Measurements from ENCODE around the gene IRS2.

The IRS2 gene

DNA sequence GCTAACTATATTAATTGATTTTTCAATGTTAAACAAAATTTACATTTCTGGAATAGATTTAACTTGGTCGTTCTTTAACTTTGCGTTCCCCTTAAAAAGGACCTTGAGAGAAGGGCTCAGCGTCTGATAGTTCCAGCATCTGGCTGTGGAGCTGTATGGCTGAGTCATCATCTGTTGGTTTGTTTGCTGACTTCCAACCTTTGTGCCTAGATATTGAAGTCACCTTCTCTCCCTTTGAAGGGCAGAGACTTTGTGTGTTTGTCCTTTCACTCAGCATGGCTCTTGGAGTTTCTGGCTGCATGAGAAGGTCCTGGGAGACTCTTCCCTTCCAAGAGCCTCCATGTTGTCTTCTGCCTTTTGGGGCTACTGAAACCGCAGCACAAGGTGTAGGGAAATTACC, 16.6 kb upstream of the IRS2 start:
- DNase-seq (ENCODE audit: low read depth) = no peak

DNA sequence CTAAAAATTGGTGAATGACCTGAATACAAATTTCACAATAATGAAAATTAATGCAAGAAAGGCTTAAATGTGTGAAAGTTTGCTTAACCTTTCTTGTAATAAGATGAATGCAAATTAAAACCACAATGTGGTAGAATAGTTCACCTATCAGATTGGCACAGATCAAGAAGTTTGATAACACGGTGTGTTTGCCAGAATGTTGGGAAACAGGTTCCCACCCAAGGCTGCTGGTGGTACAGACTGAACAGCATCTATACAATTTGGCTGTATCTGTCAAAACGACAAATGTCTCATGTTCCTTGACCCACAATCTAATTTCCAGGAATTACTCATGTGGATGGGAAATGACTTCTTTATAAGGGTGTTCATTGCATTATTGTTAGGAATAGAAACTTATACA, 8.6 kb upstream of the IRS2 start:
- no peak for DNase-seq (ENCODE audit: low read depth)

DNA sequence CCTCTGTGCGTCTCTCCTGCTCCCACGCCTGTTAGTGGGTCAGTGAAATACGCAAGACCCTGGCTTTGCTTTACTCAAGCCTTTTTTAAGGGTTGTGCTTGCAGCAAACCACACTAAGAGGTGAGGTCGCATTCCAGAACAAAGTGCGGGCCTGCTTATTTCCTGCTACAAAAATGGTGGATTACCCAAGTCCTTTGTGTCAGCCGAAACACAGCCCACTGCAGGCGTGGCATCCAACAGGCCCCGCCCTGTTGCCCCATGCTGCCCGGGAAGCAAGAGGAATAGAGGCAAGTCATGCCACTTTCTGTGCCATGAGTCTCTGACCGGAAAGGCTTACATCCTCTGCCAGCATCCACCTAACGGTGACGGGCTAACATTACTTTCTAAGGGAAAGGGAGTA, 7.7 kb upstream of the IRS2 start:
- no peak for DNase-seq (ENCODE audit: low read depth)

DNA sequence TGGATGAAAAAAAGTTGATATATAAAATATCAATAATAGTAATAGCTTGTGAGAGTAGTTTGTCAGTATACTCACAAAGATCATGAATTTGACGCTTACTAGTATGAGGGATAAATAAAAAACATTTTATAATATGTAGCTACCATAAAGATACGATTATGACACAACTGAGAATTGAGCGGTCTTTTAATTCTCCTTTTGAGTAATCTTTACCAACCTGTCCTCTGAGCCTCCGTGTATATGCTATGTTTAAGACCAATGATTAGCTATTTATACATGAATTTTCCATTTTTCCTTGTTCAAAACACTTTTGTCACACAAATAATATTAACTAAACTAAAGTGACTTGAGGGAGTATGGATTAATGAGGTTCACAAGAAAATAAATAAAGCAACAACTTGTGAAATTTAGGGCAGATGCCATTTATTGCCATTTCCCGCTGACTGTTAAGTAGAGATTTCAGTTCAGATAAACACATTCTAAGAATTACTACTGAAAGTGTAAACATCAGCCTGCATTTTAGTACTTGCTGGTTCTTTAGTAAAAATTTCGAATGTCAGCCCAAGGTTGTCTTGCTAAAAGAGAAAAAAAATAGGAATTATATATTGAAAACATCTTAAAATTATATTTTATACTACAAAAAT, 6.2 kb upstream of the IRS2 start:
- DNase-seq (ENCODE audit: low read depth) = no peak

DNA sequence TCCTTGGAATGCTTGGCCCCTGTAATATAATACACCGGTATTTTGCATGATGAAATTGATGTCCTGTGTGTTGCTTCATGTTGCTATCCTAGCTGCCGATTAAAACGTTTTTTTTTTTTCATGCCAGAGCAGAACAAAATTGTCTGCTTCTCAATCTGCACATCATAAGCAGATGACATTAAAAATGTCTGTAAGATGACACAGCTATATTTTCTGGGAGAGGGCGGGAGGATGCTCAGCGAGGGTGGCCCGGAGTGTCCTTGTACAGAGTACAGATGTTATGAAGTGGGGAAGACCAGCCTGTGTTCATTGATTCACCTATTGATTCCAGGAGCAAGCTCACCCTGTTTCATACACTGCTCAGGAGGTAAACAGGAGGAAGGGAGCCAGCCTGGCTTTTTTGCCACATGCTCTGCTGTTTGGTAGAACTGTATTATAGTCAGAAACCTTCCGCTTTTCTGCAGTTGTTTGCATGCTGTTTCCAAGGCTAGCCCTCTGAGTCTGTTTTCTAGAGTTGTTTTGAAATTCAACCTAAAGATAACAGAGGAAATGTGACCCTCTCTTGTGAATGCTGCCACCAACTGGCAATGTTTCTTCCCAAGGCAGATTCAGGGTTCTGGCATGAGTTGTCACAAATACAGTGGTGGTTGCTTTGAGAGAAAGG, 4.7 kb upstream of the IRS2 start:
- DNase-seq (ENCODE audit: low read depth) = no peak

DNA sequence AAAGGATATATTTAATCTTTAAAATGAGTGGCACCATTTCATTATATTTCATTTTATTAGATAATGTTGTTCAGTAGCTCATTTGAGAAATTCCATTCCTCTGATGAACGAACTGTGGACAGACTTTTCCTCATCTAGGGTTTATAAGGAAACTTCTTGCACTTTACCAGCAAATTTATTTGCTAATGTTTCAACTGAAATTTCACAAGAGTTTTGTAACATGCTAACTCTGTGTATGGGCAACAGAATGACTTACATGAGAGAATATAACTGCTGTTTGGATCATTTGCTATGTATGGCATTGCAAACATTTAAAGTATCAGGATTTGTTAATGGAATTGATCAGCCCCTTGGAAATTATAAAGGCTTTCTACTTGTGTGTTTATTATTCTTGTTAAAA, 3.7 kb upstream of the IRS2 start:
- DNase-seq (ENCODE audit: low read depth) = no peak

DNA sequence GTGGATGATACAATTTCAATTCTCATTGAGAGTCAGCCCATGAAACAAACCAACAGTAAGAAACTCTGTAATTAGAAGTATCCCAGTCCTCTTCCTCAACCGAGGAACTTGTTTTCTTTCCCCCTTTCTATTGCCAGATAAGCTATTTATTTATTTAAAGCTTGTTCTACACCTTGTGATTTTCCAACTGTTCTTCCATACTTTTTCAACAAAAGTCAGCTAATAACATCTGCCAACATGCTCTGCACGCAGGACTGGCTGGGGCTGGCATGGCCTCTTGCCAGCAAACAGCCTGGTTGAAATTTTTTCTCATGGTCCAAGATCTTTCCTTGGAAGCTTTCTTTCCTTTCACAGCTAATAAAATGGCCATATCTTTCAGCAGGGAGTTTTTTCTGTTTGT, 2.9 kb upstream of the IRS2 start:
- no peak for DNase-seq (ENCODE audit: low read depth)

DNA sequence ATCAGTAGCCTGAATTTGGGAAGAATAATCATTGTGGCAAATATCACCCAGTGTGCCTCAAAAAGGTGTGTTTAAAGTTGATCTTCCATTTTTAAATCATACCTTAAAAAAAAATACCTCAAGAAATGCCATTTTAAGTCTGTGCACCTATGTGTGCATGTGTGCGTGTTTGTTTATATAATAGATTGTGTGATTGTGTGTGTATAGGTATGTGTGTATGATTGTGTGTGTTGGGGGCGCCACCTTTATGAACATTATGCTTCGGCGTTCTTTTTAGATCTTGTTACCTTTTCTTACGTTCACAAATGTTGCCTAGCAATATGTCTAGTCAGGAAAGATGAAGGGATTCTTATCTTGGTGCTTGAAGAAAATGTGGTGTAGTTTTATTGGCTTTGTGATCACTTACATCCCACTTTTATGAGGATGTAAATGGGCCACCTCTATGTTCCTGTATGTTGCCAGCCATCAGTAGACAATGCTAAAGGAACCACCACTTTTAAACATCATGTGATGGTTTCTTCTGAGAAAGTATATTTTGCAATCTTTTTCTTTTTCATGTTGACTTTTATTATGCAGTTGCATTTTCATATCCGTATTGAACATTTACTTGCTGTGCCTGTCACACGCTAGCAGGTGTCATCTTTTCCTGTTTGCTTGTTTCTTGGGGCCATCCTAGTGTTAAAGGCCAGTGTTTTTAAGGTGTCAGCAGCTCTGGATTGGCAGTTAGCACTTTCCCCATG, 2.2 kb upstream of the IRS2 start:
- no peak for DNase-seq (ENCODE audit: low read depth)

DNA sequence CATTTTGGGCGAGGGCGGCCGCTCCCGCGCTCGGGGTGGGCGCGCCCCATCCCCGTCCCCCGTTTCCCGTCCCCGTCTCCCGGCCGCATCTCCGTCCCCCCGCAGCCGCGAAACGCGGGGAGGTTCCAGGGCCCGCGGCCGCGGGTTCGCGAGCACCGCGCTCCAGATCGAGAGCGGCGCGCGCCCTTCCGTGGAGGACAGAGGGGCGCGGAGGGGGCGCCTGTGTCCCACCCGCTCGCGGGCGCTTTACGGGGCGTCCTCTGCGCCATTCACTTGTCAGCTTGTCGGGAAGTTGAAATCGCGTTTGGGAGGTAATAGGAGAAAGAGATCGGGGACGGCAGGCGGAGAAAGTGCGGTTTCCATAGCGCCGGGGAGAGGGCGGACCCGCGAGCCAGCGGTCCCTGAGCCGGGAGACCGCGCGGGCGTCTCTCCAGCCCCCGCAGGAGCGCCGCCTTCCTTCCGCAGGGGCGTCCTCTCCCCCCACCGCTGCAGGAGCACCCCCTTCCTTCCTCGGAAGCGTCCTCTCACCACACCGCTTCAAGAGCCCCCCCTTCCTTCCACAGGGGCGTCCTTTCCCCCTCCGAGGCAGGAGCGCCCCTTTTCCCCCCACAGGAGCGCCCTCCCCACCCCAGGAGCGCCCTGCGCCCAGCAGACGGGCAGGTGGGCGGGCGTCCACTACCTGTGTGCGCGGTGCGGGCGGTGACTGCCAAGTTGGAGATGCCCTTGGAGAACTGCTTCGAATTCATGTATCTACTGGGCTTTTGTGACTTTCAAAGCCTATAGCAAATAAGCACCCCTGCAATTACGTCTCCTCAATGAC, 962 bp upstream of the IRS2 start:
- no peak for DNase-seq (ENCODE audit: low read depth)

DNA sequence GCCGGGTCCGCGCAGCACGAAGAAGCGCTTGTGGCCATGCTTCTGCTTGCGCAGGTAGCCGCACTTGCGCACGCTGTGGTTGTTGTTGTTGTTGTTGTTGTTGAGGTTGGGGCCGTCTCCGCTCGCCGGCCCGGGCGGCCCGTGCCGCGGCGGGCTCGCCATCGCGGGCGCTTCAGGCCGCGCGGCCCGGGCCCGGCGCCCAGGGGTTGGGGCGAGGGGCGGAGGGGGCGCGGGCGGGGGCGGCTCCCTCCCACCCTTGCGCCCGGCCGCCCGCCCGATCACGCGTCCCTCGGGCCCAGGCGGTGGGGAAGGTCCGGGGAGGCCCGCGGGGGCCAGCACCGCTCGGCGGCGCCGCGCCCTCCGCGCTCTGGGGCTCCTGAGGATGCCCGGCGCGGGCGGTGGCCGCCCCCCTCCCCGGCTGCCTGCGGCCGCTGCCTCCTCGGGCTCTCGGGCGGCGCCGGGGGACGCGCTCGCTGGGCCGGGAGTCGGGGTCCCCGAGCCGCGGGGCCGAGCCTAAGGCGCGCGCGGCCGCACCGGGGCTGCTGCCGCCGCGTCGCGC, 412 bp downstream of the IRS2 start:
- no peak for DNase-seq (ENCODE audit: low read depth)

DNA sequence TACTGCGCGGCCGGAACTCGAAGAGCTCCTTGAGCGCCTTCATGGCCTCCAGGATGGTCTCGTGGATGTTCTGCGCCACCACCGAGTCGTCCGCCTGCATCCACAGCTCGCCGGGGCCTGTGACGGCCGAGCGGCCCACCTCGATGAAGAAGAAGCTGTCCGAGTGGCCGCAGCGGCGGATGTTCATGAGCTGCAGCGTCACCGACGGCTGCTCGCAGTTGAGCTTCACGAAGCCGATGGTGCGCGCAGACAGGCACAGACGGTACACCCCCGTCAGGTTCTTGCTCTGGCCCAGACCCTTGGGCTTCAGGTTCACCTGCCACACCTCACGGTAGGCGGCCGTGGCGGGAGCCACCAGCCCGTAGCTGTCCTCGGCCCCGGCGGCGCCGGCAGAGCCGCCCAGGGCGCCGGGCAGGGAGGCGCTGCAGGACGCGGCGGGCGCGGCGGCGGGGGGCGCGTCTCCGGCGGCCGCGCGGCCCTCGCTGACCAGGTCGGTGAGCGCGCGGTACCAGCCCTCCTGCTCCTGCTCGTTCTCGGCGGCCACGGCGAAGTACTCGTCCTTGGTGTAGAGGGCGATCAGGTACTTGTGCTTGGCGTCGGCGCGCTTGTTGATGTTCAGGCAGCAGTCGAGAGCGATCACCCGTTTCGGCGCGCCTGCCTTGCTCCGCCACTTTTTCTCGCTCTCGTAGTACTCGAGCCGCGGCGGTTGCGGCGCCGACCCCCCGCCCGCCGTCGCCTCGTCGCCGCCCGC, 1.1 kb downstream of the IRS2 start:
- peak; percentile 37 for DNase-seq (ENCODE audit: low read depth)

DNA sequence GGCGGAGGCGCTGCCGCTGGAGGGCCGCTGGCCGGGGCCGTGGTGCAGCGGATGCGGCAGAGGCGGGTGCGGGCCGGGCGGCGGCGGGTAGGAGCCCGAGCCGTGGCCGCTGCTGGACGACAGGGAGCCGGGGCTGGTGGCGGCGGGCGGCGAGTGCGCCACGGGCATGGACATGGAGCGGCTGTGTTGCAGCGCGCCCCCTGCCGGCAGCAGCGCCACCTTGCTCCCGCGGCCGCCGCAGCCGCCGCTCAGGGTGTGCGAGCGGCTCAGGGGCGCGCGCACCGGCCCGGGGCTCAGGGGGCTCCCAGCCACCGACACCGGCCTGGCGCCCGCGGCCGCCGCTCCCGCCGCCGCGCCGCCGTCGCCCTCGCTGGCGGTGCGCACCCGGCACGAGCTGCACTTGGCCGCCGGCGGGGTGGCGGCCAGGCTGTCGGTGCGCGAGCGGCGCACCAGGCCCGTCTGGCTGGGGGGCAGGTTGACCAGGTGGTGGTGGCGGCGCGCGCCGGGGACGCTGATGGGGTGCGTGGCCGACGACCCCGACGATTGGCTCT, 1.7 kb downstream of the IRS2 start:
- peak; percentile 70 for DNase-seq (ENCODE audit: low read depth)

DNA sequence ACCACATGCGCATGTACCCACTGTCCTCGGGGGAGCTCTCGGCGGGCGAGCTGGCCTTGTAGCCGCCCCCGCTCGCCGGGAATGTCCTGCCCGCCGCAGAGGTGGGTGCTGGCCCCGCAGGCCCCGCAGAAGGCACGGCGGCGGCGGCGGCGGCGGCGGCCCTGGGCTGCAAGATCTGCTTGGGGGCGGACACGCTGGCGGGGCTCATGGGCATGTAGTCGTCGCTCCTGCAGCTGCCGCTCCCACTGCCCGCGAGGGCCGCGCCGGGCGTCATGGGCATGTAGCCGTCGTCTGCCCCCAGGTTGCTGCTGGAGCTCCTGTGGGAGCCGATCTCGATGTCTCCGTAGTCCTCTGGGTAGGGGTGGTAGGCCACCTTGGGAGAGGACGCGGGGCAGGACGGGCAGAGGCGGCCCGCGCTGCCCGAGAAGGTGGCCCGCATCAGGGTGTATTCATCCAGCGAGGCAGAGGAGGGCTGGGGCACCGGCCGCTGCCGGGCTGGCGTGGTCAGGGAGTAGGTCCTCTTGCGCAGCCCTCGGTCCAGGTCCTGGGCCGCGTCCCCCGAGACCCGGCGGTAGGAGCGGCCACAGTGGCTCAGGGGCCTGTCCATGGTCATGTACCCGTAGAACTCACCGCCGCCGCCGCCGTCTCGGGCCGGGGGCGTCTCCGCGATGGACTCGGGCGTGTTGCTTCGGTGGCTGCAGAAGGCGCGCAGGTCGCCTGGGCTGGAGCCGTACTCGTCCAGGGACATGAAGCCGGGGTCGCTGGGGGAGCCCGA, 2.4 kb downstream of the IRS2 start:
- no peak for DNase-seq (ENCODE audit: low read depth)

DNA sequence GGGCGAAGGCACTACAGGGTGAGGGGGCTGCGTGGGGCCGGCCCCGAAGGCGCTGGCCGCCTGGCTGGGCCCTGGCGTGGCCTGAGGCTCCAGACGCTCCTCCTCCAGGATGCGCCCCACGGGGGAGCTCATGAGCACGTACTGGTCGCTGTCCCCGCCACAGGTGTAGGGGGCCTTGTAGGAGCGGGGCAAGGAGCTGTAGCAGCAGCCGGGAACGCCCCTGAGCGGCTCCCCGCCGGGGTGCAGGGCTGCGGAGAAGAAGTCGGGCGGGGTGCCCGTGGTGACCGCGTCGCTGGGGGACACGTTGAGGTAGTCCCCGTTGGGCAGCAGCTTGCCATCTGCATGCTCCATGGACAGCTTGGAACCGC, 3.0 kb downstream of the IRS2 start:
- no peak for DNase-seq (ENCODE audit: low read depth)

DNA sequence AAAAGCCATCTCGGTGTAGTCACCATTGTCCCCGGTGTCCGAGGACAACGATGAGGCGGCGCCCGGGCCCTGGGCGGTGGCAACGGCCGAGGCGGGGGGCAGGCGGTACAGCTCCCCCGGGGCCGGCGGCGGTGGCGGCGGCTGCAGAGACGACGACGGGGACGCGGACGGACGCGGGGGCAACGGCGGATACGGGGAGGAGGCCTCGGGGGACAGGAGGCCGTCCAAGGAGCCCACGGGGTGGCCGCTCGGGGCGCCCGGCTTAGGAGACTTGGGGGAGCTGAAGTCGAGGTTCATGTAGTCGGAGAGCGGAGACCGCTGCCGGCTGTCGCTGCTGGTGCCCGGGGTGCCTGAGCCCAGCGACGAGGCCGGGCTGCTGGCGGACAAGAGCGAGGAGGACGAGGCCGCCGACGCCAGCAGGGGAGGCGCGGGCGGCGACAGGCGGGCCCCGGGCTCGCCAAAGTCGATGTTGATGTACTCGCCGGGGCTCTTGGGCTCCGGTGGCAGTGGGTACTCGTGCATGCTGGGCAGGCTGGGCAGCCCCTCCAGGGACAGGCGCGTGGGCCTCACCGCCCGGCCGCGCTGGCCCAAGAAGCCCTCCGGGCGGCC, 3.5 kb downstream of the IRS2 start:
- no peak for DNase-seq (ENCODE audit: low read depth)

DNA sequence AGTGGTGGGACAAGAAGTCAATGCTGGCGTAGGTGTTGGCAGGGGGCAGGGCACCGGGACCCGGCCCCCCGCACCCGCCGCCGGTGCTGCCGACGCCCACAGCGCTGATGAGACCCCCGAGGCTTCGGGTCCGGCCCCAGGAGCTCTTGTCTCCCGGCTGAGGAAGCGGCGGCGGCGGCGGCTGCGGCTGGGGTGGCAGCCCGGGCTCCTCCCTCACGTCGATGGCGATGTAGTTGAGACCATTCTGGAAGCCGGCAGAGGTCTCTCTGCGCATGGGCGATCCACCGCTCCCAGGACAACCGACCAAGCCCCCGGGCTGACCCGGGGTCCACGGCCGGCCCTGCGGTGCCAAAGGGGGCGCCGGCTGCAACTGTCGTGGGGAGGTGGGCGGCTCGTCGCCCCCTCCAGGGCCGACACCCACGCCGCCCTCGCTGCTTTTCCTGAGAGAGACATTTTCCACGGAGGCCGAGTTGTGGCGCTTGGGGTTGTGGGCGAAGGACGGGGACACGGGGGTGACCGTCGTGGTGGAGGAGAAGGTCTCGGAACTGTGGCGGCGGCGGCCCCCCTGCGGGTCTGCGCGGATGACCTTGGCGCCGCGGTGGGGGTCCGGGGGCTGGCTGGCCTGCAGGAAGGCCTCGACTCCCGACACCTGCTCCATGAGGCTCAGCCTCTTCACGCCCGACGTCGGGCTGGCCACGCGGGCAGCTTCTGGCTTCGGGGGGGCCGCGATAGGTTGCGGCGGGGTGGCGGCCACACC, 4.1 kb downstream of the IRS2 start:
- no peak for DNase-seq (ENCODE audit: low read depth)

DNA sequence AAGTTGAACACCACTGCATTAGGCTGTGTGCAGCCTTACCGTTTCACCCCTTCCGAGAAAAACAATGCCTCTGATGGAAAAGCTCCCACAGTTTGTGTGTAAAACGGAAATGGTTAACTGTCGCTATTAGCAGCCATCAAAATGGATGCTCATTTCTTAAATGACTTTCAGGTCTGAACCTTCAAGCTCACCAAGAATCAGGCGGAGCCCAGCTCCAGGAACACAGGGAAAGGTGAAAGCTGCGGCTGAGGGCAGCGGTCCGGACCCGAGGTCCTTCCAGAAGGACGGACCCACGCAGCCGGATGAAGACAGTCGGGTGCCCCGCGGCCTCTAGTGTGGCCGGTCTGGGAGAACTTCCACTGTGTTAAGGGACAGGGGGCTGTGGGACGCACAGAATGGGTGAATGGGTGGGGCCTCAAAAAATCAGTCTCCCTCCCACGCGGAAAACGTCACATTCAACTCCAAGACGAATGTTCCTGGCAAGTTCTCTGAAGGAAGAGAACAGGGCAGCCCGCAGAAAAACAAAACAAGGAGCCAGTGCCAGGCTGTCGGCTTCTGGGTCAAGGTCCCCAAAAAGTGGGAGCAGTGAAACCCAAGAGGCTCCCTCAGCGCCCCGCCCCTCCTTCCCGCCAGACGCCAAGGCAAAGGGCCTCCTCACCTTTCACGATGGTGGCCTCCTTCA, 4.9 kb downstream of the IRS2 start:
- DNase-seq (ENCODE audit: low read depth) = no peak

DNA sequence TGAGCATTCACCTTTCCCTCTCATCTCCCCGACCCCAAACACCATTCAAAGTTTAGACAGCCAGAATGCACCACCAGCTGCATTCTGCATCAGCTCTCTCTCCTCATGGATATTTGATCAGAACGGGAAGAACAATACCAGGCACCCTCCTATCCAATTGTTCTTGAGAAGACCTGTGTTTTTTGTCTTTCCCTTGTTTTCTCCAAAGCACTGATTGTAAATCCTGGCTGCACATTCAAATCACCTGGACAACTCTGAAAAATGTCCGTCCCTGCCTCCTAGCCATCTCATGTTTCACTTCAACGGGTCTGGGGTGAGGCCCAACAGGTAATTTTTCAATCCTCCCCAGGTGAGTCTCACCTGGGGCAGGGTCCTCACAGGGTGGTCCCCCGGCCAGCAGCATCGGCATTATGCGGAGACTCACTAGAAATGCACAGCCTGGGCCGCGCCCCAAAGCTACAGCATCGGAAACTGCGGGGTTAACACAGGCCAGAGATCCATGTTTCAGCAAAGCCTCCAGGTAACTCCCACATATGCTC, 5.5 kb downstream of the IRS2 start:
- no peak for DNase-seq (ENCODE audit: low read depth)
